PC-3 (cell line): ENCODE measurements around the gene MPC1.

Experiments used
- EZH2 ChIP-seq: fragments of 300-600 bp; sonication (generic); IDR thresholded peaks from one replicate; pipeline ENCODE4 v1.6.1; 2017; ENCODE audit warnings: antibody characterized with exemption, mild to moderate bottlenecking, low read length; ENCODE audit not compliant: unreplicated experiment
- TF ChIP-seq, protein P1 (sequence below): fragments of 300-600 bp; sonication (generic); conservative IDR thresholded peaks from 2 replicates; pipeline ENCODE4 v1.5.1; 2017; ENCODE audit warnings: antibody characterized with exemption, low read depth, mild to moderate bottlenecking, low read length

- TF ChIP-seq EZH2, result no peak
- TF ChIP-seq, protein P1, sequence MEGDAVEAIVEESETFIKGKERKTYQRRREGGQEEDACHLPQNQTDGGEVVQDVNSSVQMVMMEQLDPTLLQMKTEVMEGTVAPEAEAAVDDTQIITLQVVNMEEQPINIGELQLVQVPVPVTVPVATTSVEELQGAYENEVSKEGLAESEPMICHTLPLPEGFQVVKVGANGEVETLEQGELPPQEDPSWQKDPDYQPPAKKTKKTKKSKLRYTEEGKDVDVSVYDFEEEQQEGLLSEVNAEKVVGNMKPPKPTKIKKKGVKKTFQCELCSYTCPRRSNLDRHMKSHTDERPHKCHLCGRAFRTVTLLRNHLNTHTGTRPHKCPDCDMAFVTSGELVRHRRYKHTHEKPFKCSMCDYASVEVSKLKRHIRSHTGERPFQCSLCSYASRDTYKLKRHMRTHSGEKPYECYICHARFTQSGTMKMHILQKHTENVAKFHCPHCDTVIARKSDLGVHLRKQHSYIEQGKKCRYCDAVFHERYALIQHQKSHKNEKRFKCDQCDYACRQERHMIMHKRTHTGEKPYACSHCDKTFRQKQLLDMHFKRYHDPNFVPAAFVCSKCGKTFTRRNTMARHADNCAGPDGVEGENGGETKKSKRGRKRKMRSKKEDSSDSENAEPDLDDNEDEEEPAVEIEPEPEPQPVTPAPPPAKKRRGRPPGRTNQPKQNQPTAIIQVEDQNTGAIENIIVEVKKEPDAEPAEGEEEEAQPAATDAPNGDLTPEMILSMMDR, result no peak
These were observed 32.6 kb upstream of the MPC1 start for GRCh38 chr6:166415306-166415705.
